NCI-H748 (cell line): ENCODE results near the gene RARB.

Experiments
- DNase-seq: peaks from one replicate; lab custom pipeline; 2025; ENCODE audit not compliant: unreplicated experiment; lab: John Stamatoyannopoulos, UW

The RARB gene

GRCh38 chr3:25471081-25471768 is 43.2 kb downstream of the RARB start:
- DNase-seq = no peak

- no peak for DNase-seq
Measured at GRCh38 chr3:25472153-25472552, 44.1 kb downstream of the RARB start.

- DNase-seq = no peak
Measured at GRCh38 chr3:25472731-25473130, 44.7 kb downstream of the RARB start.

GRCh38 chr3:25473246-25473645 is 45.2 kb downstream of the RARB start:
- no peak for DNase-seq

- DNase-seq = no peak
Measured at GRCh38 chr3:25474052-25474451, 46.0 kb downstream of the RARB start.

GRCh38 chr3:25476639-25477038 is 48.6 kb downstream of the RARB start:
- DNase-seq = no peak

GRCh38 chr3:25478211-25478757 is 50.2 kb downstream of the RARB start:
- DNase-seq = no peak

GRCh38 chr3:25478964-25479726 is 51.1 kb downstream of the RARB start:
- DNase-seq = no peak

GRCh38 chr3:25479727-25480010 is 51.6 kb downstream of the RARB start:
- DNase-seq = no peak

GRCh38 chr3:25480811-25481210 is 52.7 kb downstream of the RARB start:
- DNase-seq = no peak

- DNase-seq = no peak
Measured at GRCh38 chr3:25481386-25481785, 53.3 kb downstream of the RARB start.

- no peak for DNase-seq
Measured at GRCh38 chr3:25483456-25483855, 55.4 kb downstream of the RARB start.

GRCh38 chr3:25485673-25486072 is 57.6 kb downstream of the RARB start:
- no peak for DNase-seq

GRCh38 chr3:25486932-25487331 is 58.9 kb downstream of the RARB start:
- no peak for DNase-seq

- DNase-seq = no peak
Measured at GRCh38 chr3:25489858-25490593, 62.0 kb downstream of the RARB start.

- DNase-seq = no peak
Measured at GRCh38 chr3:25493246-25493645, 65.2 kb downstream of the RARB start.

- DNase-seq = no peak
Measured at GRCh38 chr3:25493786-25494185, 65.7 kb downstream of the RARB start.

GRCh38 chr3:25495304-25495703 is 67.2 kb downstream of the RARB start:
- DNase-seq = no peak

- no peak for DNase-seq
Measured at GRCh38 chr3:25495726-25496253, 67.7 kb downstream of the RARB start.

- DNase-seq = no peak
Measured at GRCh38 chr3:25497096-25497495, 69.0 kb downstream of the RARB start.

GRCh38 chr3:25500706-25501210 is 72.7 kb downstream of the RARB start:
- no peak for DNase-seq
